ENCODE measurements around the gene TXNL1. TPM values are rescaled to one million over a fixed set of nuclear protein-coding genes. Genes with fewer than 3 reads are reported as not detected.
A peak's percentile ranks its signal among the peaks of the same experiment; 100 is the strongest.

The TXNL1 gene
- total RNA-seq, 1 donor from 2014 or later, result 128 TPM

DNA sequence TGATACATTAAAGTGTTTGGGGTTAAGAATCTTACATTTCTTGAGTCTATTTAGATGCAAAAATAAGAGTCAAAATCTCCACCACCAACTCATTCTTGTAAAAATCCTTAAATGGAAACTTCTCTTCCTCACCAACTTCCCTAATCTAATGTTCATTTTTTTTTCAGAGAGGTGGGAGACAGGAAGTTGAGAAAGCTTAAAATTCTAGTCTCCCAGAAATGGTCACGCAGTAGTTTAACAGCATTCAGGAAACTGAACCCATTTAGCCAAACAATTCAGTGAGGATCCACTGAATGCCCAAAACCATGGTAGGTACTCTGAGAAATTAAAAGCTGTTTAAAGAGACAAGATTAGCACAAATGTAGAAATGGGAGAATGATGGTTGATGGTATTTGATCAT lies 69.0 kb downstream of the TXNL1 start:
- H4K20me1 ChIP-seq (ENCODE audit: low read depth), result no peaks in the 10 kb centered on the region
- Mint-ChIP-seq H3K36me3 (peaks cover 3% of the 10 kb centered on the region), H3K4me1 (peaks cover 12% of the 10 kb centered on the region), H3K9me3 (peaks cover 2% of the 10 kb centered on the region), H3K27ac (no peak overlapping the region), H3K27me3 (ENCODE audit: insufficient read depth, low read depth) (peaks cover 6% of the 10 kb centered on the region), H3K4me3 (no peak overlapping the region)
- H3K4me3 ChIP-seq, result no peak overlapping the region
- no peaks in the 10 kb centered on the region for H3K27me3 ChIP-seq
- H3K4me2 ChIP-seq, result no peak overlapping the region
- no peaks in the 10 kb centered on the region for H3K9me3 ChIP-seq (ENCODE audit: low read depth)
- no peaks in the 10 kb centered on the region for H3K36me3 ChIP-seq
- H3K27ac ChIP-seq, result no peak overlapping the region
- H3F3A ChIP-seq (ENCODE audit: low read depth), result no peaks in the 10 kb centered on the region
- TF ChIP-seq EZH2phosphoT487 (IDR thresholded peaks at IDR 0.05) (no peak), EZH2 (IDR thresholded peaks at IDR 0.05) (no peak)
- TF ChIP-seq, protein P1, sequence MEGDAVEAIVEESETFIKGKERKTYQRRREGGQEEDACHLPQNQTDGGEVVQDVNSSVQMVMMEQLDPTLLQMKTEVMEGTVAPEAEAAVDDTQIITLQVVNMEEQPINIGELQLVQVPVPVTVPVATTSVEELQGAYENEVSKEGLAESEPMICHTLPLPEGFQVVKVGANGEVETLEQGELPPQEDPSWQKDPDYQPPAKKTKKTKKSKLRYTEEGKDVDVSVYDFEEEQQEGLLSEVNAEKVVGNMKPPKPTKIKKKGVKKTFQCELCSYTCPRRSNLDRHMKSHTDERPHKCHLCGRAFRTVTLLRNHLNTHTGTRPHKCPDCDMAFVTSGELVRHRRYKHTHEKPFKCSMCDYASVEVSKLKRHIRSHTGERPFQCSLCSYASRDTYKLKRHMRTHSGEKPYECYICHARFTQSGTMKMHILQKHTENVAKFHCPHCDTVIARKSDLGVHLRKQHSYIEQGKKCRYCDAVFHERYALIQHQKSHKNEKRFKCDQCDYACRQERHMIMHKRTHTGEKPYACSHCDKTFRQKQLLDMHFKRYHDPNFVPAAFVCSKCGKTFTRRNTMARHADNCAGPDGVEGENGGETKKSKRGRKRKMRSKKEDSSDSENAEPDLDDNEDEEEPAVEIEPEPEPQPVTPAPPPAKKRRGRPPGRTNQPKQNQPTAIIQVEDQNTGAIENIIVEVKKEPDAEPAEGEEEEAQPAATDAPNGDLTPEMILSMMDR (IDR thresholded peaks at IDR 0.05), result no peak
- H3K79me2 ChIP-seq (ENCODE audit: low read depth), result no peaks in the 10 kb centered on the region
- DNase-seq (ENCODE audit: low spot score), result no peak
- H2AFZ ChIP-seq (replicated peaks), result no peak overlapping the region
- H3K9ac ChIP-seq, result no peak overlapping the region
- peaks cover 7% of the 10 kb centered on the region for H3K4me1 ChIP-seq

DNA sequence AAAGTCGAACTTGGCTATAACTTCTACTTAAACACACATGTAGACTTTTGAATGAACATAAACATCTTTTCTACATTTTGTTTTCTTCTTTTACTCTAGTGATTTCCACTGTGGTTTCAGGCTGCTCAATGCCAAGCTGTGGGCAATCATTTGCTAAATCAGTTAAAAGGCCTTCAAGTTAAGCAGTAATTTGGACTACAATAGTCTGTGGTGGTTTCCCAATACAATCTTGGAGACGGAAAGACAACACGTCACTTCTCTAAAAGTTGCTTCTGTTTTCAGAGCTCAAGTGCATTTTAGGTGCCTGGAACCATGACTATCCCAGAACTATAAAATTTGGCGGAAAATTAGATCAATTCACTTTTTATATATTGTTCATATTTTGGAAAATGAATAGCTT lies 69.4 kb downstream of the TXNL1 start:
- no peak overlapping the region for H3K27ac Mint-ChIP-seq
- H2AFZ ChIP-seq (replicated peaks), result no peak overlapping the region
- peaks cover 12% of the 10 kb centered on the region for H3K4me1 Mint-ChIP-seq

DNA sequence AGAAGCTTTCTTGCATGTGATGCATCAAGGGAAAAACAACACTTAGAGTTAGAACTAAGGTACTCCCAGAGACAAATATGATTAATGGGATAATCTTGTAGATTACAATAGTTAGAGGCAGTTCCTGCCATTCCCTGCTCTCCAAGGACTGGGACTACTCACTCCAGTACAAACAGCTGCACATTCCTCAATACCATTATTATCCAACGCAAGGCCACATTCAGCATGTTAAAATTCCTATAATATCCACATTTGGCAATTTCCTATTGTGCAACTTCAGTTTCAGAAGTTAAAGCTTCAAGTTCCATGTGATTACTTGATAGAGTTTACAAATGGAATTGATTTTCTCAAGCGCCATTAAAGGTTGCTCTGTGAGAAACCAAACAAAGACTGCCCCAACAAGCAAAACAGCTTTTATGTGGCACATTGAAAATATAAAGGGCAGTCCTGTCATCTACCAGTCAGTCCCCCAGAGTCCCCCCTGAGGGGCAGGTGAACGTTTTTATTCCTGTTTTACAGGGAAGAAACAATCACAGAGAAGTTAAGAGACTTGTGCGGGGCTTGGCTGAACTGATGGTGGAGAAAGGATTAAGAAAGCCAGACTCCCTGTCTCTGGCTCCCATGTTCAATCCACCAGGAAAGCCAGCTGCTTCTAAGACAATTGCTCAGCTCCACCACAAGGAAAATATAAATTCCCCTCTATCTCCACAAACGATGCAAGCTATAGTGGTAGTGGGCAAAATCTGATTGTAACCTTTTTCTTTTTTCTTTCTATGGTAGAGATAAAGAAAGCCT lies 72.6 kb downstream of the TXNL1 start:
- Mint-ChIP-seq H3K36me3 (no peaks in the 10 kb centered on the region), H3K9me3 (no peaks in the 10 kb centered on the region), H3K4me3 (no peak overlapping the region), H3K27ac (no peak overlapping the region), H3K4me1 (peaks cover 18% of the 10 kb centered on the region), H3K27me3 (ENCODE audit: insufficient read depth, low read depth) (no peaks in the 10 kb centered on the region)
- no peak for TF ChIP-seq EZH2 (IDR thresholded peaks at IDR 0.05)
- TF ChIP-seq, protein P1 (IDR thresholded peaks at IDR 0.05), result no peak
- TF ChIP-seq EZH2phosphoT487 (IDR thresholded peaks at IDR 0.05), result no peak
- peaks cover 12% of the 10 kb centered on the region for H3F3A ChIP-seq (ENCODE audit: low read depth)
- no peak overlapping the region for H3K27ac ChIP-seq
- no peak overlapping the region for H3K4me3 ChIP-seq
- H3K4me1 ChIP-seq, result peaks cover 11% of the 10 kb centered on the region
- no peaks in the 10 kb centered on the region for H3K27me3 ChIP-seq
- no peaks in the 10 kb centered on the region for H3K36me3 ChIP-seq
- H3K9ac ChIP-seq, result no peak overlapping the region
- peak overlapping the region; percentile 60 for H2AFZ ChIP-seq (replicated peaks)
- no peak for DNase-seq (ENCODE audit: low spot score)
- no peaks in the 10 kb centered on the region for H4K20me1 ChIP-seq (ENCODE audit: low read depth)
- H3K4me2 ChIP-seq, result no peak overlapping the region
- H3K79me2 ChIP-seq (ENCODE audit: low read depth), result no peaks in the 10 kb centered on the region
- no peaks in the 10 kb centered on the region for H3K9me3 ChIP-seq (ENCODE audit: low read depth)

More for the DNA sequence above, 69.4 kb downstream of the TXNL1 start:
- Histone ChIP-seq H4K20me1 (ENCODE audit: low read depth) (no peaks in the 10 kb centered on the region), H3K4me2 (no peak overlapping the region), H3K79me2 (ENCODE audit: low read depth) (no peaks in the 10 kb centered on the region), H3K27ac (no peak overlapping the region), H3K9ac (no peak overlapping the region), H3K4me3 (no peak overlapping the region), H3K27me3 (no peaks in the 10 kb centered on the region), H3K9me3 (ENCODE audit: low read depth) (no peaks in the 10 kb centered on the region), H3K36me3 (no peaks in the 10 kb centered on the region), H3F3A (ENCODE audit: low read depth) (peaks cover 2% of the 10 kb centered on the region), H3K4me1 (peaks cover 7% of the 10 kb centered on the region)
- no peak overlapping the region for H3K4me3 Mint-ChIP-seq
- peaks cover 2% of the 10 kb centered on the region for H3K9me3 Mint-ChIP-seq
- TF ChIP-seq EZH2phosphoT487 (IDR thresholded peaks at IDR 0.05) (no peak), EZH2 (IDR thresholded peaks at IDR 0.05) (no peak)
- TF ChIP-seq, protein P1 (IDR thresholded peaks at IDR 0.05), result no peak
- H3K27me3 Mint-ChIP-seq (ENCODE audit: insufficient read depth, low read depth), result peaks cover 6% of the 10 kb centered on the region
- DNase-seq (ENCODE audit: low spot score), result no peak
- peaks cover 3% of the 10 kb centered on the region for H3K36me3 Mint-ChIP-seq
